ENCODE data around the gene DAB2IP.

DAB2IP gene

DNA sequence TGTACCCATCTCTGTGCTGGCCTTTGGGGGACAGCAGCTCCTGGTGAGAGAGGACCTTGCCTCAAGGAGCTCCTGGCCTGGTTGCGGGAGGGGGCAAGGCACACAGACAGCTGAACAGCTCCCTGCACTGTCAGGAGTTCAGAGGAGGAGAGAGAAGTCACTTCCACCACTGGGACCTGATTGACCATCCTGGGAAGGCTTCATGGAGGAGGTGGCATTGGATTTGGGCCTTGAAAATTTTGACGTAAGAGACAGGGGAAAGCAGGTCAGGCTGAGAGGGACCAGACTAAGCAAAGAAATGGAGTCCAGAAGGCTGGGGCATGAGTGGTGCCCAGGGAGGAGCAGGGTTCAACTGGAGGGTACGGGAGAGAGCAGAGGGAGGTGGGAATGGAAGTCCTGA, 20.3 kb upstream of the DAB2IP start:
- no peak for DNase-seq
- Histone ChIP-seq H3K4me1 (peaks cover 0 to 21% (median 7%) of the 10 kb centered on the region in 4 donors), H3K36me3 (no peaks in the 10 kb centered on the region), H3K4me3 (no peak overlapping the region), H3K9me3 (no peaks in the 10 kb centered on the region), H3K27ac (no peak overlapping the region), H3K27me3 (no peaks in the 10 kb centered on the region)
- TF ChIP-seq, protein P1, sequence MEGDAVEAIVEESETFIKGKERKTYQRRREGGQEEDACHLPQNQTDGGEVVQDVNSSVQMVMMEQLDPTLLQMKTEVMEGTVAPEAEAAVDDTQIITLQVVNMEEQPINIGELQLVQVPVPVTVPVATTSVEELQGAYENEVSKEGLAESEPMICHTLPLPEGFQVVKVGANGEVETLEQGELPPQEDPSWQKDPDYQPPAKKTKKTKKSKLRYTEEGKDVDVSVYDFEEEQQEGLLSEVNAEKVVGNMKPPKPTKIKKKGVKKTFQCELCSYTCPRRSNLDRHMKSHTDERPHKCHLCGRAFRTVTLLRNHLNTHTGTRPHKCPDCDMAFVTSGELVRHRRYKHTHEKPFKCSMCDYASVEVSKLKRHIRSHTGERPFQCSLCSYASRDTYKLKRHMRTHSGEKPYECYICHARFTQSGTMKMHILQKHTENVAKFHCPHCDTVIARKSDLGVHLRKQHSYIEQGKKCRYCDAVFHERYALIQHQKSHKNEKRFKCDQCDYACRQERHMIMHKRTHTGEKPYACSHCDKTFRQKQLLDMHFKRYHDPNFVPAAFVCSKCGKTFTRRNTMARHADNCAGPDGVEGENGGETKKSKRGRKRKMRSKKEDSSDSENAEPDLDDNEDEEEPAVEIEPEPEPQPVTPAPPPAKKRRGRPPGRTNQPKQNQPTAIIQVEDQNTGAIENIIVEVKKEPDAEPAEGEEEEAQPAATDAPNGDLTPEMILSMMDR (IDR thresholded peaks at IDR 0.05): no peak
- intact Hi-C loops (cut with DNase I; ENCODE audit: low total_unique reads): no loop called here

- TF ChIP-seq, protein P1 (IDR thresholded peaks at IDR 0.05): no peak
- H3K4me3 ChIP-seq: no peak overlapping the region
- no peak overlapping the region for H3K27ac ChIP-seq
- H3K4me1 ChIP-seq: peaks cover 0 to 30% (median 15%) of the 10 kb centered on the region in 4 donors
- H3K27me3 ChIP-seq: no peaks in the 10 kb centered on the region
- no peaks in the 10 kb centered on the region for H3K36me3 ChIP-seq
- H3K9me3 ChIP-seq: no peaks in the 10 kb centered on the region
- no peak for DNase-seq
- intact Hi-C loops (cut with DNase I; ENCODE audit: low total_unique reads): no loop called here
Observed at GRCh38 chr9:121631978-121632418, 19.4 kb upstream of the DAB2IP start.

DNA sequence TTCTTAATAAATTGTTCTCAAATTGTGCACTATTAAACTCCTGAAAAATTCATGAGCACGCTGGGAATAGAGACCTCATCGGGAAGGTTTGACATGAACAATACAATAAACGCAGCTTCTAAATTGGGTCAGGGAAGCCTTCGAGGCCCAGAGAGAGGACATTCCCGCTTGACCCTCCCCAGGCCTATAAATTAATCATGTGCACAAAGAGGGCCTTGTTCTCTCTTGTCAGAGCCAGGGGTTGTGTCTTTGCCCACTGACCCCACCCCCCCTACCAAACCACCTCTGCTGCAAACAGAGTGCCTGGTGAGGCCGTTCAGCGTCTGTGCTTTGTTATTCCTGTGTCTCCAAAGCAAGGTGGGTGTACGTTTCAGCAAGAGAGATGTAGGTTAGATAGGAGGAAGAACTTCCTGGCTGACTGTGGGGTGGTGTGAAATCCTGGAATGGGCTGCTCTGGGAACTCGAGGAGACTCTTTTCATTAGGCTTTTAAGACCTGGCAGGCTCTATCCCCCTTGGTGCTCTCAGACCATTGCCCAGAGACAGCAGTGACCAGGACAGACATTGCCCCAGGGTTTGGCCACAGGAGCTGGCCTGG, 18.2 kb upstream of the DAB2IP start:
- TF ChIP-seq, protein P1 (IDR thresholded peaks at IDR 0.05): no peak
- DNase-seq: no peak
- no peaks in the 10 kb centered on the region for H3K9me3 ChIP-seq
- no peaks in the 10 kb centered on the region for H3K36me3 ChIP-seq
- no peaks in the 10 kb centered on the region for H3K27me3 ChIP-seq
- H3K4me1 ChIP-seq: peaks cover 0 to 41% (median 27%) of the 10 kb centered on the region in 4 donors
- intact Hi-C loops (cut with DNase I; ENCODE audit: low total_unique reads): no loop called here
- no peak overlapping the region for H3K27ac ChIP-seq
- H3K4me3 ChIP-seq: no peak overlapping the region

GRCh38 chr9:121633736-121634135, 17.7 kb upstream of the DAB2IP start:
- no peaks in the 10 kb centered on the region for H3K27me3 ChIP-seq
- no peaks in the 10 kb centered on the region for H3K9me3 ChIP-seq
- no peak overlapping the region for H3K27ac ChIP-seq
- H3K4me3 ChIP-seq: no peak overlapping the region
- no peaks in the 10 kb centered on the region for H3K36me3 ChIP-seq
- TF ChIP-seq, protein P1 (IDR thresholded peaks at IDR 0.05): no peak
- intact Hi-C loops (cut with DNase I; ENCODE audit: low total_unique reads): no loop called here
- DNase-seq: no peak
- peaks cover 0 to 42% (median 28%) of the 10 kb centered on the region in 4 donors for H3K4me1 ChIP-seq

DNA sequence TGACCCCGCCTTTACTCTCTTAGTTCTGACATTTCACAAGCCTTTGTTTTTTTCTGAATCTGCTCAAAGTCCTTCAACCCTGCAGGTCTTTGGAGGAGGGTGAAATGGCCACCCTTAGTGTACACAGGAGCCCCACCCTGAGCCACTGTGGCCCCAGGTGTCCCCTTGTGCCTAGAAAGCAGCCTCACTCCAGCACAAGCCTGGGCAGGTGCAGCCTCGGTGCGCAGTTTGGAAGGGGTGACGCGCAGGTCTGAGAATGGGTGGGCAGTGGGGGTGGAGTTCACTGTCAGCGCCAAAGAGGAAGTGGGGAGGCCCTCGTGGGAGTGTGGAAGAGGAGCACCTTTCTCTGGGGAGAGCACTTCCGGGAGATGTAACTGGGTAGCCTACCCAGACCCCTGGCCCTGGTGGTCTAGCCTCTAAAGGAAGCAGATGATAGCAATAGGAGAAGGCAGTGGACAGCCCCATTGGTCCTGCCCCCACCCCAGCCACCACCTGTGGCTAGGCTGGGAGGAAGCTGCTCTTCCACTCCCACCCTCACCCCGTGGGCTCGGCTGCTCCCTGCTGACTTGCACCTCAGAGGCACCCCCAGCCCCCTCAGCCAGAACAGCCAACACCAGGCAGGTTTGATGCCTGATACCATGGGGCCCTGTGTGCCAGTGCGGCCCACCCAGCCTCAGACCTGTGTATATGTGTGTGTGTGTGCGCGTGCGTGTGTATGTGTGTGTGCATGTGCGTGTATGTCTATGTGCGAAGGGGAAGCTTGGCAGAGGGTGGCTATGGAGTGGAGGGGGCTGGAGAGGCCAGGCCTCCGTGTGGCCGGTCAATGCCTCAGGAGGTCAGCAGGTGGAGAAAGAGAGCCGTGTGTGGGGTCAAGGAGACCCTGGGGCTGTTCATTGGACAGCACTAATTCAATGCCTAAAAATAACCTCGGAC, 16.8 kb upstream of the DAB2IP start:
- H3K4me3 ChIP-seq: no peak overlapping the region
- H3K27ac ChIP-seq: no peak overlapping the region
- H3K4me1 ChIP-seq: peaks cover 0 to 42% (median 28%) of the 10 kb centered on the region in 4 donors
- H3K27me3 ChIP-seq: no peaks in the 10 kb centered on the region
- intact Hi-C loops (cut with DNase I; ENCODE audit: low total_unique reads): no loop called here
- DNase-seq: no peak
- H3K36me3 ChIP-seq: no peaks in the 10 kb centered on the region
- TF ChIP-seq, protein P1 (IDR thresholded peaks at IDR 0.05): peak; percentile 21 to 24
- no peaks in the 10 kb centered on the region for H3K9me3 ChIP-seq

Data from tibial artery (tissue), 4 donors.